K562 (cell line): ENCODE results near the gene PANK2. TPM values are rescaled to one million over a fixed set of nuclear protein-coding genes. Genes with fewer than 3 reads are reported as not detected.

Experiments used
- ATAC-seq: fragments of 200-7000 bp; cut with Tn5 transposase; 3 replicates; pipeline ENCODE4 v1.9.1; 2020; ENCODE audit warnings: moderate library complexity
- BruUV-seq: library from RNA; stranded (reverse); fragments of 400-500 nt; replicated peaks from 2 replicates; lab custom pipeline; 2021; lab: Mats Ljungman, UMichigan
- CTCF ChIA-PET: fragments of 300-600 bp; formaldehyde crosslinking; extraction: SDS; loops from one replicate; lab custom pipeline; 2021; ENCODE audit warnings: low intra/inter-chr PET ratio; lab: Yijun Ruan, JAX
- POLR2A ChIA-PET: fragments of 300-600, 350-650 bp; sonication (Branson Sonifier 250); formaldehyde crosslinking; extraction: SDS; loops from one replicate; lab custom pipeline; 2021; ENCODE audit warnings: antibody characterized with exemption, inconsistent platforms; lab: Yijun Ruan, JAX
- DNase-seq, 4 experiments: peaks; one replicate each; pipeline versions ENCODE4 v3.0.0 to v3.0.0-alpha.2; 2011 to 2018; ENCODE audit warnings: low spot score in 3 of 4, mixed read lengths in 3 of 4; ENCODE audit errors: extremely low read depth in 1 of 4
- FAIRE-seq: peaks from 2 replicates; lab custom pipeline; 2011; peaks lifted over from hg19 to GRCh38; lab: Jason Lieb, UNC
- H2AFZ ChIP-seq: 2 replicates; pipeline ENCODE4 v1.6.0; 2011; ENCODE audit warnings: low read depth, low read length, control low read depth, inconsistent platforms
- H3K27ac ChIP-seq: fragments of 200-600 bp; 3 replicates; pipeline ENCODE4 v1.8.0; 2011; ENCODE audit warnings: low read depth, mild to moderate bottlenecking, control low read depth, inconsistent platforms, low read length, moderate library complexity, mixed read lengths; ENCODE audit errors: extremely low read depth
- H3K27me3 ChIP-seq, 2 experiments: fragments of 300-600 bp in 1 of 2; 2 replicates in 1 of 2; 3 replicates in 1 of 2; pipeline versions ENCODE4 v1.6.0 to v1.8.0; 2011; ENCODE audit warnings: inconsistent platforms in 2 of 2, low read length in 2 of 2, mild to moderate bottlenecking in 1 of 2, mixed read lengths in 1 of 2, moderate library complexity in 1 of 2; ENCODE audit not compliant: control insufficient read depth in 2 of 2, insufficient read depth in 2 of 2
- H3K36me3 ChIP-seq: fragments of 300-600 bp; 3 replicates; pipeline ENCODE4 v1.8.0; 2011; ENCODE audit warnings: mild to moderate bottlenecking, low read length, inconsistent platforms; ENCODE audit not compliant: control insufficient read depth, insufficient read depth
- H3K4me1 ChIP-seq, 2 experiments: fragments of 200-600 bp in 1 of 2; replicated peaks in 1 of 2; 2 replicates in 1 of 2; 3 replicates in 1 of 2; pipeline versions ENCODE4 v1.5.1 to v1.8.0; 2011; ENCODE audit warnings: inconsistent platforms in 2 of 2, low read length in 2 of 2, mild to moderate bottlenecking in 1 of 2, mixed read lengths in 1 of 2, moderate library complexity in 1 of 2; ENCODE audit not compliant: control insufficient read depth in 2 of 2, insufficient read depth in 2 of 2
- H3K4me2 ChIP-seq: 2 replicates; pipeline ENCODE4 v1.6.1; 2011; ENCODE audit warnings: low read length, control low read depth, inconsistent platforms, mixed read lengths; ENCODE audit not compliant: insufficient read depth
- H3K4me3 ChIP-seq: fragments of 200-600 bp; sonication (generic), shearing (Covaris generic); 2 replicates; pipeline ENCODE4 v1.5.1; 2016; ENCODE audit warnings: control low read depth, inconsistent platforms
- H3K79me2 ChIP-seq: fragments of 200-600 bp; 3 replicates; pipeline ENCODE4 v1.8.0; 2011; ENCODE audit warnings: low read length, inconsistent platforms; ENCODE audit not compliant: control insufficient read depth, insufficient read depth
- H3K9ac ChIP-seq, 2 experiments: 2 replicates each; pipeline versions ENCODE4 v1.6.0 to v1.6.1; 2011; ENCODE audit warnings: low read depth in 2 of 2, low read length in 2 of 2, control low read depth in 1 of 2, inconsistent platforms in 1 of 2, mild to moderate bottlenecking in 1 of 2, mixed read lengths in 1 of 2; ENCODE audit not compliant: insufficient read depth in 1 of 2
- H3K9me1 ChIP-seq: one replicate; pipeline ENCODE4 v1.6.0; 2011; ENCODE audit warnings: inconsistent platforms, mild to moderate bottlenecking, low read length, moderate library complexity; ENCODE audit not compliant: control insufficient read depth, insufficient read depth
- H3K9me3 ChIP-seq: replicated peaks from 2 replicates; pipeline ENCODE4 v1.5.1; 2011; ENCODE audit warnings: low read depth, low read length, inconsistent platforms; ENCODE audit not compliant: control insufficient read depth, insufficient read depth
- H4K20me1 ChIP-seq: replicated peaks from 2 replicates; pipeline ENCODE4 v1.6.1; 2011; ENCODE audit warnings: low read length, inconsistent platforms, mixed read lengths; ENCODE audit not compliant: control insufficient read depth, insufficient read depth
- ARID4B ChIP-seq: sonication (generic); formaldehyde crosslinking; IDR thresholded peaks from 2 replicates; pipeline ENCODE4 v1.8.0; 2022; ENCODE audit warnings: mild to moderate bottlenecking, missing genetic modification reagents
- BRCA1 ChIP-seq, 2 experiments: fragments of 450-650 bp in 1 of 2; sonication (generic) in 1 of 2; formaldehyde crosslinking in 1 of 2; IDR thresholded peaks; 2 replicates each; pipeline versions ENCODE4 v1.5.0 to v1.6.1; 2017 to 2020; ENCODE audit warnings: mild to moderate bottlenecking in 1 of 2, missing genetic modification reagents in 1 of 2
- BRD9 ChIP-seq: fragments of 450-650 bp; IDR thresholded peaks from 2 replicates; pipeline ENCODE4 v1.6.1; 2018; ENCODE audit warnings: low read depth; ENCODE audit not compliant: partially characterized antibody
- COPS2 ChIP-seq: fragments of 450-650 bp; conservative IDR thresholded peaks from 2 replicates; pipeline ENCODE4 v1.6.1; 2016; ENCODE audit warnings: mild to moderate bottlenecking, moderate library complexity
- NFE2L1 ChIP-seq: fragments of 450-650 bp; IDR thresholded peaks from 2 replicates; pipeline ENCODE4 v1.6.1; 2016; ENCODE audit warnings: missing genetic modification characterization, low read depth, mild to moderate bottlenecking, missing compliant biosample characterization, moderate library complexity, borderline replicate concordance
- NFXL1 ChIP-seq: fragments of 450-650 bp; formaldehyde crosslinking; IDR thresholded peaks from 2 replicates; pipeline ENCODE4 v1.4.0; 2021; ENCODE audit warnings: mild to moderate bottlenecking
- NONO ChIP-seq, 2 experiments: fragments of 200-400 bp in 1 of 2; fragments of 450-650 bp in 1 of 2; formaldehyde crosslinking in 1 of 2; IDR thresholded peaks; 2 replicates each; pipeline ENCODE4 v1.6.1; 2017; ENCODE audit warnings: low read depth in 2 of 2, mild to moderate bottlenecking in 2 of 2, moderate library complexity in 2 of 2, low read length in 1 of 2
- NR2C1 ChIP-seq, 2 experiments: fragments of 450-650 bp; IDR thresholded peaks; 2 replicates each; pipeline ENCODE4 v1.6.1; 2017; ENCODE audit warnings: mild to moderate bottlenecking in 2 of 2, antibody characterized with exemption in 1 of 2, inconsistent platforms in 1 of 2, missing compliant biosample characterization in 1 of 2, missing genetic modification characterization in 1 of 2
- PRMT5 ChIP-seq: sonication (generic); formaldehyde crosslinking; IDR thresholded peaks from 2 replicates; pipeline ENCODE4 v1.5.0; 2020; ENCODE audit warnings: missing genetic modification reagents
- TFE3 ChIP-seq: fragments of 450-650 bp; formaldehyde crosslinking; IDR thresholded peaks from 2 replicates; pipeline ENCODE4 v1.4.0; 2020; ENCODE audit warnings: mild to moderate bottlenecking, mixed read lengths
- ZNF174 ChIP-seq: fragments of 250-450 bp; sonication (Bioruptor Pico); IDR thresholded peaks from 2 replicates; pipeline ENCODE4 v1.4.0; 2020; ENCODE audit warnings: mild to moderate bottlenecking
- ZNF785 ChIP-seq: fragments of 250-450 bp; sonication (Bioruptor Pico); IDR thresholded peaks from 2 replicates; pipeline ENCODE4 v1.4.0; 2020; ENCODE audit warnings: mild to moderate bottlenecking
- WGBS: fragments of 100-300 bp; shearing (Covaris generic); methylation state at CpG from one replicate; pipeline ENCODE4 v1.1.6; 2016; ENCODE audit warnings: low coverage, mixed read lengths; ENCODE audit not compliant: insufficient coverage; ENCODE audit errors: missing lambda C conversion rate; 5-methylcytosine and 5-hydroxymethylcytosine counted together
- in situ Hi-C: fragments of 300-500 bp; cut with MboI; formaldehyde crosslinking; loops from 4 replicates; pipeline ENCODE4 v1.15.0; 2018; ENCODE audit warnings: inconsistent platforms, mixed read lengths
- intact Hi-C: fragments of 100-400 bp; cut with micrococcal nuclease; formaldehyde crosslinking; loops from 2 replicates; pipeline ENCODE4 v1.14.2; 2022
- polyA plus RNA-seq, 8 experiments: library from polyadenylated mRNA; depleted of rRNA in 4 of 8; stranded (reverse) in 5 of 8; unstranded in 3 of 8; fragments of >200 nt; fragmentation: Nextera tagmentation in 2 of 8; fragmentation: Illumina TruSeq in 1 of 8; extraction: Ambion mirVana in 2 of 8; extraction: Trizol in 1 of 8; gene quantifications; 2 replicates each; pipeline versions ENCODE4 v1.2.1 to v1.2.3, GENCODE V29; 2011 to 2014; ENCODE audit warnings: inconsistent platforms in 1 of 8, missing spikeins in 1 of 8
- total RNA-seq, 7 experiments: library from RNA; depleted of rRNA in 6 of 7; stranded (reverse); fragments of >200 nt in 6 of 7; fragmentation: Illumina TruSeq in 2 of 7; extraction: Trizol in 2 of 7; gene quantifications; 2 replicates each; pipeline versions ENCODE4 v1.2.1 to v1.2.3, GENCODE V29; 2011 to 2021; ENCODE audit warnings: low replicate concordance in 1 of 7

The PANK2 gene
- total and polyA plus RNA-seq, 9 of the 15 experiments (the other 6 are each of a cell fraction or from before 2014, with no cell fraction given) = 14.9 to 43.5 (median 31.4) TPM

- no peaks in the 10 kb centered on the region for H3K27me3 ChIP-seq
- no peak overlapping the region for H3K4me3 ChIP-seq
- peaks cover 32% of the 10 kb centered on the region for H3K36me3 ChIP-seq
- H4K20me1 ChIP-seq = peaks cover 5% of the 10 kb centered on the region
- H3K79me2 ChIP-seq = peaks cover 95% of the 10 kb centered on the region
- H2AFZ ChIP-seq = no peak overlapping the region
- H3K27ac ChIP-seq = no peak overlapping the region
- POLR2A ChIA-PET = no interaction called here
- no peaks in the 10 kb centered on the region for H3K9me1 ChIP-seq
- WGBS = 46% methylated on average over 1 of the region's 1 CpG
- intact Hi-C loops = no loop called here
- ATAC-seq (no peak), DNase-seq (no peak), FAIRE-seq (no peak)
- CTCF ChIA-PET = no interaction called here
- H3K4me2 ChIP-seq = no peak overlapping the region
- H3K9me3 ChIP-seq = no peaks in the 10 kb centered on the region
- no peak overlapping the region for H3K9ac ChIP-seq
- peaks cover 4% of the 10 kb centered on the region in 2 experiments; a peak in 2 of 5 replicates for H3K4me1 ChIP-seq
- in situ Hi-C loops = no loop called here
- no TSS peak for BruUV-seq
- TF ChIP-seq TFE3 (CRISPR knock-in tag) (no peak), NFE2L1 (tag) (no peak), ARID4B (CRISPR knock-in tag) (no peak), COPS2 (no peak), NFXL1 (CRISPR knock-in tag) (no peak), ZNF785 (no peak), BRD9 (no peak), PRMT5 (CRISPR knock-in tag) (no peak), BRCA1 (IDR thresholded peaks at IDR 0.05) (no peak), BRCA1 (CRISPR knock-in tag; IDR thresholded peaks at IDR 0.05) (no peak), NR2C1 (IDR thresholded peaks at IDR 0.05) (no peak), NR2C1 (tag; IDR thresholded peaks at IDR 0.05) (no peak), NONO (IDR thresholded peaks at IDR 0.05; ENCODE audit: low read depth in 2 of 2, low read length in 1 of 2) (no peak), ZNF174 (no peak)
Measured at GRCh38 chr20:3972161-3972560, 83.0 kb downstream of the PANK2 start.
